Measurements from ENCODE around the gene EPHB4.
"Not testable (repeated sequence)": the region's sequence is repeated elsewhere in the genome, so short reads cannot be mapped to it uniquely, and the experiment has no call there.

EPHB4 gene

DNA sequence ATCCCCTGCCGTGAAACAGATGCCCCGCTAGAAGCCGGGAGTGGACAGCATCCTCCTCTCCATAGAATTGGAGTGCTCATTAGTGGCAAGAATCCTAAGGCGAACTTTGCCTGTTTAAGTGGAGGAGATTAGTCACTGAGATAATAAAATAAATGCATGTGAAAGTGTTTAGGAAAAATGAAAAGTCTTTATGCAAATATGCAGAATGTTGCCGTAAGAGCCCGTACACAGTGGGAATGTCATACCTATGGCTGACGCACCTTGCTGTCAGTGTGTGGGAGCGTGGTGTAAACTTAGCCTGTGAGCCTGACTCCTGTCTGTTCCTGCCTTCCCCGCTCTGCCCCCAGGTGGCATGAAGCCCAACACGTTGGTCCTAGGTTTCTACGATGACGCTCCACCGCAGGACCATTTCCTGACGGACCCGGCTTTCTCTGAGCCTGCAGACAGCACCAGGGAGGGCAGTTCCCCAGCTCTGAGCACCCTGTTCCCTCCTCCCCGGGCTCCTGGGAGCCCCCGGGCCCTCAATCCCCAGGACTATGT, 38.1 kb upstream of the EPHB4 start:
- Histone ChIP-seq H3K36me3 (ENCODE audit: control insufficient read depth, insufficient read depth, low read length, severe bottlenecking) (peaks cover 18% of the 10 kb centered on the region), H3K9me3 (ENCODE audit: control insufficient read depth, low read length) (no peaks in the 10 kb centered on the region), H3K4me1 (ENCODE audit: control insufficient read depth, insufficient read depth, low read length) (peaks cover 22% of the 10 kb centered on the region), H3K27me3 (replicated peaks; ENCODE audit: control insufficient read depth, insufficient read depth, low read length) (no peaks in the 10 kb centered on the region), H3K4me3 (ENCODE audit: low read length) (no peak overlapping the region), H3K9ac (ENCODE audit: low read length) (no peak overlapping the region)
- DNase-seq (ENCODE audit: low read depth) = no peak

DNA sequence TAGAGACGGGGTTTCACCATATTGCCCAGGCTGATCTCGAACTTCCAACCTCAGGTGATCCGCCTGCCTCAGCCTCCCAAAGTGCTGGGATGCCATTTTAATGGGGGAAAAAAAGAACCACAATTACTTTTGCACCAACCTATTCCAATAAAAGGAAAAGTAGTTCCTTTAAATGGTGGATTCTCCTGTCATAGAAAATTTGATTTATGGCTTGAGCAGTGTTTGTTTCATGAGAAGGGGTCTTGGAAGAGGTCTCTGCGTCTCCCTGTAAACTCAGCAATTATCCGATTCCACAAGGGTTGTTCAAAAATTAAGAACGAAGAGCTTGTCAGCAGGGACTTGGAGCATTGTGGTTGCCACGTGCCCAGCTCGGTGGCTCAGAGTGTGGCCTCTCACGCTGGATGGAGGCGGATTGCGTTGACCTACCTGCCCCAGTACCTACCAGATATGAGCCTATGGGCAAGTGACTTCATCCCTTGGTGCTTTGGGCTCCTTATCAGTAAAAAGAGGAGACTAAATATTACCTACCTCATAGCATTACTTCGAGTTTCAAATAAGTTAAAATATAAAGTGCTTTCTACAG, 37.0 kb upstream of the EPHB4 start:
- DNase-seq (ENCODE audit: low read depth) = no peak
- H3K36me3 ChIP-seq (ENCODE audit: control insufficient read depth, insufficient read depth, low read length, severe bottlenecking) = peaks cover 13% of the 10 kb centered on the region
- H3K27me3 ChIP-seq (replicated peaks; ENCODE audit: control insufficient read depth, insufficient read depth, low read length) = no peaks in the 10 kb centered on the region
- no peaks in the 10 kb centered on the region for H3K9me3 ChIP-seq (ENCODE audit: control insufficient read depth, low read length)
- no peak overlapping the region for H3K4me3 ChIP-seq (ENCODE audit: low read length)
- H3K4me1 ChIP-seq (ENCODE audit: control insufficient read depth, insufficient read depth, low read length) = peaks cover 22% of the 10 kb centered on the region
- no peak overlapping the region for H3K9ac ChIP-seq (ENCODE audit: low read length)

DNA sequence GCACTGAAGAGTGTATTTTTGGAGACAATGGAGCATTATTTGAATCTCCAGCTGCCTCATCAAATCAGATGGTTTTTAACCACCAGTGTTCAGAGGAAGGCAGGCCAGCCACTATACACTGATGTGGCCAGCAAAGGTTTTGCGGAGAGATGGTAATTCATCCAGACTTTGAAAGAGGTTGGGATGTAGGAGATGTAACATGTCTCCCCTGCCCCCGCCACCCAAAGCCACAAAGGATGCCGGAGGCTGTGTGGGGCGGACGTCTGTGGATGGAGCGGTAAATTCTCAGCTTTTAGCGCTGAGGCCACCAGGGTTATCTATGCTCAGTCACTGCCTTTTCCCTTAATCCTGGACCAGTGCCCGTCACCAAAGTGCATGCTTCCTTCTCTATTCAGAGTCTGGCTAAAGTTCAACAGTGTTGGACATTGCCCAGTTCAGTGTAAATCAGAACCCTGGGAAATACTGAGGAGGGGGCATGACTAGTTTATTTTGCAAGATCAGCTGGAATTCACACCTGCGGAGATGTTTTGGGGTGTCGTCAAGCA, 36.2 kb upstream of the EPHB4 start:
- no peak for DNase-seq (ENCODE audit: low read depth)
- Histone ChIP-seq H3K4me3 (ENCODE audit: low read length) (no peak overlapping the region), H3K9ac (ENCODE audit: low read length) (no peak overlapping the region), H3K36me3 (ENCODE audit: control insufficient read depth, insufficient read depth, low read length, severe bottlenecking) (peaks cover 13% of the 10 kb centered on the region), H3K4me1 (ENCODE audit: control insufficient read depth, insufficient read depth, low read length) (peaks cover 15% of the 10 kb centered on the region), H3K27me3 (replicated peaks; ENCODE audit: control insufficient read depth, insufficient read depth, low read length) (no peaks in the 10 kb centered on the region), H3K9me3 (ENCODE audit: control insufficient read depth, low read length) (no peaks in the 10 kb centered on the region)

DNA sequence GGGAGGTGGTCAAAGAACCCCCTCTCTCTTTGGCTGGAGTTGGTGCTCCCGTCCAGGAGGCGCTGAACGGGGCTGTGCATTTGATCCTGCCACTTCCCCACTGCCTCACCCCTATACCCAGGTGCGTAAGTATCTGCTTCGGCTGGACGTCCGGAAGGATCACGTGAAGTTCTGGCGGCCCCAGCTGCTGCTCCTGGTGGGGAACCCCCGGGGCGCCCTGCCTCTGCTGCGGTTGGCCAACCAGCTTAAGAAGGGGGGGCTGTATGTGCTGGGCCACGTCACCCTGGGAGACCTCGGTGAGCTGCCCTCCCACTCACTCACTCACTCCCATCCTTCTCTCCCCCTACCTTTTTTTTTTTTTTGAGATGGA, 34.3 kb upstream of the EPHB4 start:
- DNase-seq (ENCODE audit: low read depth) = no peak
- Histone ChIP-seq H3K4me3 (ENCODE audit: low read length) (no peak overlapping the region), H3K36me3 (ENCODE audit: control insufficient read depth, insufficient read depth, low read length, severe bottlenecking) (peaks cover 13% of the 10 kb centered on the region), H3K9me3 (ENCODE audit: control insufficient read depth, low read length) (no peaks in the 10 kb centered on the region), H3K4me1 (ENCODE audit: control insufficient read depth, insufficient read depth, low read length) (peaks cover 11% of the 10 kb centered on the region), H3K27me3 (replicated peaks; ENCODE audit: control insufficient read depth, insufficient read depth, low read length) (no peaks in the 10 kb centered on the region), H3K9ac (ENCODE audit: low read length) (no peak overlapping the region)

DNA sequence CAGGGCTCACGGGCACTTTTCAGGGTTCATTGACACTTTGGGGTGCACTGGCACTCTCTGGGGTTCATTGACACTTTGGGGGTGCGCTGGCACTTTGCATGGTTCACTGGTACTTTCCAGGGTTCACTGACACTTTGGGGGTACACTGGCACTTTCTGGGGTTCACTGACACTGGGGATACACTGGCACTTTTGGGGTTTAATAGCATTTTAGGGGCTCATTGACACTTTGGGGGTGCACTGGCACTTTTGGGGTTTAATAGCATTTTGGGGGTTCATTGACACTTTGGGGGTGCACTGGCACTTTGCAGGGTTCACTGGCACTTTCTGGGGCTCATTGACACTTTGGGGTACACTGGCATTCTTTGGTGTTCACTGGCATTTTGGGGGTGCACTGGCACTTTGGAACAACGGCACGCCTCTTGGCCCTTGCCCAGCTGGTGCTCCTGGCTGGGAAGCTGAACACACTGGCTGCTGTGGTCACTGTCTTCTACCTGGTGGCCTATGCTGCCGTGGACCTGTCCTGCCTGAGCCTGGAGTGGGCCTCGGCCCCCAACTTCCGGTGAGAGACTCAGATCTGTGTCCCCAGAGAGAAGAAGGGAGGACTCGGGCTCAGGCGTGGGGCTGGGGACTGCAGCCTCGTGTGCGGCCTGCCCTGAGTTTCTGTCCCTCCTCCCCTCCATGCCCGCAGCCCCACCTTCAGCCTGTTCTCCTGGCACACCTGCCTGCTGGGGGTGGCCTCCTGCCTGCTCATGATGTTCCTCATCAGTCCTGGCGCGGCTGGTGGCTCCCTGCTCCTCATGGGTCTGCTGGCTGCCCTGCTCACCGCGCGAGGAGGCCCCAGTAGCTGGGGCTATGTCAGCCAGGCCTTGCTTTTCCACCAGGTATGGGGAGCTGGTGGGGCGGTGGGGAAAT, 33.6 kb upstream of the EPHB4 start:
- Histone ChIP-seq H3K36me3 (ENCODE audit: control insufficient read depth, insufficient read depth, low read length, severe bottlenecking) (peaks cover 13% of the 10 kb centered on the region), H3K27me3 (replicated peaks; ENCODE audit: control insufficient read depth, insufficient read depth, low read length) (no peaks in the 10 kb centered on the region), H3K9ac (ENCODE audit: low read length) (no peak overlapping the region), H3K4me3 (ENCODE audit: low read length) (no peak overlapping the region), H3K9me3 (ENCODE audit: control insufficient read depth, low read length) (no peaks in the 10 kb centered on the region), H3K4me1 (ENCODE audit: control insufficient read depth, insufficient read depth, low read length) (peaks cover 7% of the 10 kb centered on the region)
- no peak for DNase-seq (ENCODE audit: low read depth)

DNA sequence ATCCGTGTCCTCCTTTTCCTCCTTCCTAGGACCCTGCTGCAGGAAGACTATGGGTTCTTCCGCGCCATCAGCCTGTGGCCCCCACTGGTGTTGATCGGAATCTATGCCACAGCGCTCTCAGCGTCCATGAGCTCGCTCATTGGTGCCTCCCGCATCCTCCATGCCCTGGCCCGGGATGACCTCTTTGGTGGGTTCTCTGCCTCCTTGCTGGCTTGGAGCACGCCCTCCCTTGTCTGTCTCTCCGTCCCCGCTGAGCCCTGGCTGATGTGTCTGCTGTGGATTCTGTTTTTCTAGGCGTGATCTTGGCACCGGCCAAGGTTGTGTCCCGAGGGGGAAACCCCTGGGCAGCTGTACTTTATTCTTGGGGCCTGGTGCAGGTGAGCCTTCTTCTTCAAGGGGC, 32.5 kb upstream of the EPHB4 start:
- no peaks in the 10 kb centered on the region for H3K27me3 ChIP-seq (replicated peaks; ENCODE audit: control insufficient read depth, insufficient read depth, low read length)

GRCh38 chr7:100856871-100857282, 29.6 kb upstream of the EPHB4 start:
- no peak overlapping the region for H3K9ac ChIP-seq (ENCODE audit: low read length)
- DNase-seq (ENCODE audit: low read depth) = no peak
- H3K27me3 ChIP-seq (replicated peaks; ENCODE audit: control insufficient read depth, insufficient read depth, low read length) = no peaks in the 10 kb centered on the region
- peaks cover 10% of the 10 kb centered on the region for H3K36me3 ChIP-seq (ENCODE audit: control insufficient read depth, insufficient read depth, low read length, severe bottlenecking)
- no peak overlapping the region for H3K4me3 ChIP-seq (ENCODE audit: low read length)
- peaks cover 8% of the 10 kb centered on the region for H3K4me1 ChIP-seq (ENCODE audit: control insufficient read depth, insufficient read depth, low read length)
- no peaks in the 10 kb centered on the region for H3K9me3 ChIP-seq (ENCODE audit: control insufficient read depth, low read length)

More for the DNA sequence above, 32.5 kb upstream of the EPHB4 start:
- no peak for DNase-seq (ENCODE audit: low read depth)
- H3K4me1 ChIP-seq (ENCODE audit: control insufficient read depth, insufficient read depth, low read length) = peaks cover 7% of the 10 kb centered on the region
- no peaks in the 10 kb centered on the region for H3K9me3 ChIP-seq (ENCODE audit: control insufficient read depth, low read length)
- peaks cover 13% of the 10 kb centered on the region for H3K36me3 ChIP-seq (ENCODE audit: control insufficient read depth, insufficient read depth, low read length, severe bottlenecking)
- H3K4me3 ChIP-seq (ENCODE audit: low read length) = no peak overlapping the region
- H3K9ac ChIP-seq (ENCODE audit: low read length) = no peak overlapping the region

DNA sequence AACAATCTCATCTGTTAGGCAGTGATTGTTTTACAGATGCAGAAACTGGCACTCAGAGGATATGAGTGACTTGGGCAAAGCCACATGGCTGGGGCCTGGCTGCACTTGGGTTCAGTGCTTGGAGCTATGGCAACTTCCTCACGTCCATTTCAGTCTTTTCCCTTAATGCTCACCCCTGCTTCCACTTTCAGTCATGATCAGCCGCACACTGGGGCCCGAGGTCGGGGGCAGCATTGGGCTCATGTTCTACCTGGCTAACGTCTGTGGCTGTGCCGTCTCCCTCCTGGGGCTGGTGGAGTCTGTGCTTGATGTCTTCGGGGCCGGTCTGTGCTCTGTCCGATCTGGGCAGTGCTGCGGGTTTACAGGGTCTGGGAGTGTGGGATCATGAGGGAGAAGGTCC, 28.2 kb upstream of the EPHB4 start:
- Histone ChIP-seq H3K9me3 (ENCODE audit: control insufficient read depth, low read length) (no peaks in the 10 kb centered on the region), H3K27me3 (replicated peaks; ENCODE audit: control insufficient read depth, insufficient read depth, low read length) (no peaks in the 10 kb centered on the region), H3K4me3 (ENCODE audit: low read length) (no peak overlapping the region), H3K36me3 (ENCODE audit: control insufficient read depth, insufficient read depth, low read length, severe bottlenecking) (no peaks in the 10 kb centered on the region), H3K9ac (ENCODE audit: low read length) (no peak overlapping the region), H3K4me1 (ENCODE audit: control insufficient read depth, insufficient read depth, low read length) (peaks cover 8% of the 10 kb centered on the region)
- DNase-seq (ENCODE audit: low read depth) = no peak

- not testable (repeated sequence) for H3K4me1 ChIP-seq (ENCODE audit: control insufficient read depth, insufficient read depth, low read length); H3K4me3 ChIP-seq (ENCODE audit: low read length); H3K27me3 ChIP-seq (replicated peaks; ENCODE audit: control insufficient read depth, insufficient read depth, low read length); DNase-seq (ENCODE audit: low read depth); H3K9ac ChIP-seq (ENCODE audit: low read length); H3K9me3 ChIP-seq (ENCODE audit: control insufficient read depth, low read length); H3K36me3 ChIP-seq (ENCODE audit: control insufficient read depth, insufficient read depth, low read length, severe bottlenecking)
These were observed 27.6 kb upstream of the EPHB4 start for GRCh38 chr7:100854899-100855298.

DNA sequence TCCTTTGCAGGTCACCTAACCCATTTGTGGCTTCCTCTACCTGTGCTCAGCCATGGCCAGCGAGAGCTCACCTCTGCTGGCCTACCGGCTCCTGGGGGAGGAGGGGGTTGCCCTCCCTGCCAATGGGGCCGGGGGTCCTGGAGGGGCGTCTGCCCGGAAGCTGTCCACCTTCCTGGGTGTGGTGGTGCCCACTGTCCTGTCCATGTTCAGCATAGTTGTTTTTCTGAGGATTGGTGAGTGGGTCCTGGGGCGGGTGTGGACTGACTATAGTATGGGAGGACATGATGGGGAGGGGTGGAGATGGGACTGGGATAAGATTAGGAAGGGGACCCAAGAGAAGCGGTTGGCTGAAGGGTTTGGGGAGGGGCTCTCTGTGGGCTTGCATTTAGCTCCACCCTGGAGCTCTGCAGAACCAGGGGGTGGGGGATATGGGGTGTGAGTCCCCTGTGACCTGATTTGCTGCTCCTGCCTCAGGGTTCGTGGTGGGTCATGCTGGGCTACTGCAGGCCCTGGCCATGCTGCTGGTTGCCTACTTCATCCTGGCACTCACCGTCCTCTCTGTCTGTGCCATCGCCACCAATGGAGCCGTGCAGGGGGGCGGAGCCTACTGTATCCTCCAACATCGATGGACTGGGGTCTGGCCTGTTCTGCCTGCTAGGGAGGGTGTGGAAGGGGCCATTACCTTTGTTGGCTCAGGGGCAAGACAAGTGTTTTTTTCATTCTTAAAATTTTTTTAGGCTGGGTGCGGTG, 27.0 kb upstream of the EPHB4 start:
- Histone ChIP-seq H3K9ac (ENCODE audit: low read length) (no peak overlapping the region), H3K4me1 (ENCODE audit: control insufficient read depth, insufficient read depth, low read length) (peaks cover 8% of the 10 kb centered on the region)
- DNase-seq (ENCODE audit: low read depth) = no peak

More for the DNA sequence above, 27.0 kb upstream of the EPHB4 start:
- H3K9me3 ChIP-seq (ENCODE audit: control insufficient read depth, low read length) = no peaks in the 10 kb centered on the region
- no peaks in the 10 kb centered on the region for H3K36me3 ChIP-seq (ENCODE audit: control insufficient read depth, insufficient read depth, low read length, severe bottlenecking)
- H3K27me3 ChIP-seq (replicated peaks; ENCODE audit: control insufficient read depth, insufficient read depth, low read length) = no peaks in the 10 kb centered on the region
- no peak overlapping the region for H3K4me3 ChIP-seq (ENCODE audit: low read length)

Data from adipocyte (in vitro differentiated cells).